NK-92 (cell line): Measurements from ENCODE around the gene SPSB4.
"Not testable (repeated sequence)": the region's sequence is repeated elsewhere in the genome, so short reads cannot be mapped to it uniquely, and the experiment has no call there.

Source experiments
- DNase-seq: peaks from one replicate; lab custom pipeline; 2025; ENCODE audit not compliant: unreplicated experiment; lab: John Stamatoyannopoulos, UW

SPSB4 gene

DNA sequence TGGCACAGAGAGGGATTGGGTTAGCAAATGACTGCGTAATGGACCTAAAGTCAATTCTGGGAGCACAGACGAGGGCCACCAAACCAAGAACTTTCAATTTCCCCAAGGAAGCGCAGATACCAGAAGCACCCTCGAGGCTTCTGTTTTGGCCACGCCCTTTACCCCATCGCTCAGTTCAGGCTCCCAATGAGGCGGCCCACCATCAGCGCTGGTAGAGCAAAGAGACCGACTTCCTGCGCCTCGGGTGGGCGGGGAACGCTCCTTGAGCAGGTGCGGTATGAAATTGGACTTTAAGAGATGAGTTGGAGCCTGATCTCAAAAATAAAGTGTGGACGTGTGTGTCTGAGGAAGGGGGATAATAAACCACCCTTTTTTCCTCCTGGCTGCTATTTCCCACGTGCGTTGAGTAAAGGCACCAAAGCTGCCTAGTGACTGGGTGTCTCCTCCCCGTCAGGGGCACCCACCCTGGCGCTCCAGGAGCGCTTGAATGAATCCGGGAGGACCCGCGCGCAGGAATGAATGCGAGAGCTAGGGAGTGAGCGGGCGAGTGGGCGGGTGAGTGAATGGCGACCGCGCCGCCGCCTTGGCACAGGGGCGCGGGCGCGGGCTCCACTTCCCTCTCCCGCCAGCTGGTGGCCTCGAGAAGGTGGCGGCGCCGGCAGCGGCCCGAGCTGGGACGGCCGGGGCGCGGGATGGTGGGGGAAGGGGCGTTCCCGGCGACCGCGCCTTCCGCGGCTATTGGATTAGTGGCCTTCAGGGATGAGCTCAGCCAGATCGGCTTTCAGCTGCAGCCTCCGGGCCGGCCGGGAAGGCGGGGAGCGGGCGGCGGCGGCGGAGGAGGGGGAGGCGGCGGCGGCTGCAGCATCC lies at the start of gene SPSB4:
Gene SPSB4 (plus strand): TSS at position 772 of the 867 bp plus-strand sequence. CDS start 14,758 bp downstream, outside the sequence.
- no peak for DNase-seq

DNA sequence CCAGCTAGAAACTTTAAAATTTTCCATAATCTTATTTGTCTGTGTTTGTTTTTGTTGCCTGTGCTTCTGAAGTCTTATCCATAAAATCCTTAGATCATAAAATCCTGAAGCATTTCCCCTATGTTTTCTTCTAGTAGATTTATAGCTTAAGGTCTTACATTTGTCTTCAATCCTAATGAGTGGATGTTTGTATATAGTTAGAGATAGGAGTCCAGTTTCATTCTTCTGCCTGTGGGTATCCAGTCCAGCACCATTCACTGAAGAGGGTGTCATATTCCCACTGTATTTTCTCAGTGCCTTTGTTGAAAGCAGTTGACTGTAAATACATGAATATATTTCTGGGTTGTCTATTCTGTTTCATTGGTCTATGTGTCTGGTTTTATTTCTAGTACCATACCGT lies 44.8 kb upstream of the SPSB4 start:
- DNase-seq, result no peak

DNA sequence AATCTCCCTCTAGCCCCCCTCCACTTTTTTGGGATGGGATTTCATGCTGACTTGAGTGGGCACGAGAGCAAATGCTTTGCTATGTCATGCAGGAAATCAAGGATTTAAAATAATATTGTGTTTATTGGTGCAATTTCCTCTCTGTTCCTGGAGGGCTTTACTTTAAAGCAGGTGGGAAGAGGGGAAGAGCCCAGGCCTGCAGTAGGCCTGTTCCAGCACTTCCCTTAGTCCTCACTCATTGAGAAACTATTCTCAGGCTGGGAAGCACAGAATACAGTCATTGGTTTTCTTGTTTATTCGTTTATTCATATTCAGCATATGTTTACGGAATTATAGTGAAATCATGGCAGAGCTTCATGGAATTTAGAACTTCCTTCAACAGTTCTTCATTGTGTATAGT lies 41.7 kb upstream of the SPSB4 start:
- DNase-seq, result no peak

- no peak for DNase-seq
These were observed 39.7 kb upstream of the SPSB4 start for GRCh38 chr3:141011232-141011996.

- no peak for DNase-seq
These were observed 39.2 kb upstream of the SPSB4 start for GRCh38 chr3:141011997-141012262.

DNA sequence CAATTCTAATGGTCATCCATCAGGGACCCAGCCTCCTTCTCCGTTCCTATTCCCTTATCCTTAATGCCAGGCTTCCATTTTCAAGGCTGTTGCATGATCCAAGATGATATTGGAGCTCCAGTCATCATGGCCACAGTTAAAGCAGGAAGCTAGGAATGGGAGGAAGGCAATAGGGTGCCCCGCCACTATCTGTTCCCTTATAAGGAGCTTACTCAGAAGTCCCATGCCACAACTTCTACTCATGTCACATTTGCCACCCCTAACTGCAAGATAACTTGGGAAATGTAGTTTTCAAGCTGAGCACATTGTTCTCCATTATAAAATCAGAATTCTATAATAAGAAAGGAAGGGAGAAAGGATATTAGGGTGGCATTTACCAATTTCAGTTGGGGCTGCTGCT lies 38.6 kb upstream of the SPSB4 start:
- DNase-seq, result no peak

DNA sequence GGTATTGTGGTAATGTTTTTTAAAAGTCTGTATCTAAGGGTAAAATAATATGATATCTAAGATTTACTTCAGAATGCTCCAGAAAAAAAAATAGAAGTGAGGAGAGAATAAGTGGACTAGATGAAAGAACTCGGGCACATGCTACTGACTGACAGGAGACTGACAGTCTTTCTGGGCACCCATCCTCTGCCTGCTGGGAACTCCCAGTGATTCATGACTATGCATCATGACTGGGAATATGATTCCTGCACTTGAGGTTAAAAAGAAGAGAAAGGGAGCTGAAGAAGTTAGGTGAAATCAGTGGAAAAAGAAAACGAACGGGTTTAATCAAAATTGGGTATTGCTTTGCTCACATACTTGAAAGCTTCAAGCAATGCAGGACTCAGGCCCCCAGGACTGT lies 35.7 kb upstream of the SPSB4 start:
- DNase-seq, result no peak

GRCh38 chr3:141017366-141018322 lies 33.5 kb upstream of the SPSB4 start:
- not testable (repeated sequence) for DNase-seq

- no peak for DNase-seq
These were observed 31.9 kb upstream of the SPSB4 start for GRCh38 chr3:141019244-141019643.

- no peak for DNase-seq
These were observed 30.9 kb upstream of the SPSB4 start for GRCh38 chr3:141020143-141020830.

GRCh38 chr3:141021261-141021660 lies 29.9 kb upstream of the SPSB4 start:
- DNase-seq, result no peak

GRCh38 chr3:141030296-141030695 lies 20.9 kb upstream of the SPSB4 start:
- DNase-seq, result no peak

- DNase-seq, result no peak
These were observed 11.6 kb upstream of the SPSB4 start for GRCh38 chr3:141039589-141039988.

- no peak for DNase-seq
These were observed 6.2 kb upstream of the SPSB4 start for GRCh38 chr3:141044695-141045641.

- DNase-seq, result no peak
These were observed 5.3 kb upstream of the SPSB4 start for GRCh38 chr3:141045849-141046248.

DNA sequence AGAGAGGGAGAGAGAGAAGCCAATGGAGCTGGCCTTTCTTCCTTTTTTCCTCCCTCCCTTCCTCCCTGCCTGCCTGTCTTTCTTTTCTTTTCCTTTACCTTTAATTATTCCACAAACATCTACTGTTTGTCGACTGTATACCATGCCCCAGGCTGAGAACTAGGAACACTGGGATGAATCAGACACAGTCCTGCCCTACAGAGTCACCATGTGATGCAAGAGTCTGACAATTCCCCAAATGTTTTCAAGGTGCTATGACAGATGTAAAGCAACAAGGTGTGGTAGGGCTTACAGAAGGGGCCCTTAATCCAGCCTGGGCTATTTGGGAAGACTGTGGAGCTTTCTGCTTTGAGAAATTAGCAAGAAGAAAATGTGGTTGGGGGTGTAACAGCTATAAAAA lies 4.0 kb upstream of the SPSB4 start:
- DNase-seq, result no peak

- DNase-seq, result no peak
These were observed 1.5 kb upstream of the SPSB4 start for GRCh38 chr3:141049681-141050080.

GRCh38 chr3:141051443-141052200 lies 475 bp downstream of the SPSB4 start:
- DNase-seq, result no peak
